Measurements from ENCODE around the gene RPS6KA3.

DNA sequence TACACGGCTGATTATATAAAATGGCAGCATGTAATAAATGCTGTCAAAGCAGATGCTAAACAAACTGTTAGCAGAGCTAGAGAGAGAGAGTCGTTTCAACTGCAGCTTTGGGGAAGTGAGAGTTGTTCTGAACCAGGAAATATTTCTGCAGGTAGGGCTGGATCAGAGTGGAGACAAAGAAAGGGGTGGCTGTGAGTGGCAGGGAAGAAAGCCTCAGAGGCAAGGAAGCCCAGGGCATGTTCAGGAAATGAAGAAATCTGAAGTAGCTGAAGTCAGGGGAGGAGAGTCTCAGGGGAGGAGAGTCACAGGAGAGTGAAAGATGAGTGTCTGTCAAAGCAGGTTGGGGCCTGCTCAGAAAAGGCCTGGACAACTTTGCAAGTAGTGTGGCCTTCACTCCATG, 48.4 kb upstream of the RPS6KA3 start:
- TF ChIP-seq, protein P1, sequence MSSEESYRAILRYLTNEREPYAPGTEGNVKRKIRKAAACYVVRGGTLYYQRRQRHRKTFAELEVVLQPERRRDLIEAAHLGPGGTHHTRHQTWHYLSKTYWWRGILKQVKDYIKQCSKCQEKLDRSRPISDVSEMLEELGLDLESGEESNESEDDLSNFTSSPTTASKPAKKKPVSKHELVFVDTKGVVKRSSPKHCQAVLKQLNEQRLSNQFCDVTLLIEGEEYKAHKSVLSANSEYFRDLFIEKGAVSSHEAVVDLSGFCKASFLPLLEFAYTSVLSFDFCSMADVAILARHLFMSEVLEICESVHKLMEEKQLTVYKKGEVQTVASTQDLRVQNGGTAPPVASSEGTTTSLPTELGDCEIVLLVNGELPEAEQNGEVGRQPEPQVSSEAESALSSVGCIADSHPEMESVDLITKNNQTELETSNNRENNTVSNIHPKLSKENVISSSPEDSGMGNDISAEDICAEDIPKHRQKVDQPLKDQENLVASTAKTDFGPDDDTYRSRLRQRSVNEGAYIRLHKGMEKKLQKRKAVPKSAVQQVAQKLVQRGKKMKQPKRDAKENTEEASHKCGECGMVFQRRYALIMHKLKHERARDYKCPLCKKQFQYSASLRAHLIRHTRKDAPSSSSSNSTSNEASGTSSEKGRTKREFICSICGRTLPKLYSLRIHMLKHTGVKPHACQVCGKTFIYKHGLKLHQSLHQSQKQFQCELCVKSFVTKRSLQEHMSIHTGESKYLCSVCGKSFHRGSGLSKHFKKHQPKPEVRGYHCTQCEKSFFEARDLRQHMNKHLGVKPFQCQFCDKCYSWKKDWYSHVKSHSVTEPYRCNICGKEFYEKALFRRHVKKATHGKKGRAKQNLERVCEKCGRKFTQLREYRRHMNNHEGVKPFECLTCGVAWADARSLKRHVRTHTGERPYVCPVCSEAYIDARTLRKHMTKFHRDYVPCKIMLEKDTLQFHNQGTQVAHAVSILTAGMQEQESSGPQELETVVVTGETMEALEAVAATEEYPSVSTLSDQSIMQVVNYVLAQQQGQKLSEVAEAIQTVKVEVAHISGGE (CRISPR knock-in tag; IDR thresholded peaks at IDR 0.05) = no peak
- TF ChIP-seq EP300 (IDR thresholded peaks at IDR 0.05; ENCODE audit: low read length) (no peak), SIX5 (IDR thresholded peaks at IDR 0.05; ENCODE audit: borderline replicate concordance in 1 of 2, insufficient read depth in 1 of 2, low read depth in 1 of 2, low read length in 2 of 2) (no peak), POLR2A (conservative IDR thresholded peaks at IDR 0.05) (no peak), NCOA1 (IDR thresholded peaks at IDR 0.05; ENCODE audit: low read depth) (no peak), ZBED1 (IDR thresholded peaks at IDR 0.05) (no peak)
